HCT116 (cell line): ENCODE results near the gene GAK.

Source experiments
- CTCF ChIP-seq, 3 experiments: fragments of 200-600 bp in 1 of 3; sonication (generic) in 1 of 3; IDR thresholded peaks in 2 of 3; conservative IDR thresholded peaks in 1 of 3; 2 replicates each; pipeline ENCODE4 v1.5.1; 2012 to 2017; ENCODE audit warnings: low read depth in 2 of 3, low read length in 2 of 3, antibody characterized with exemption in 1 of 3, borderline replicate concordance in 1 of 3, control low read depth in 1 of 3, mild to moderate bottlenecking in 1 of 3, mixed read lengths in 1 of 3, mixed run types in 1 of 3, moderate library complexity in 1 of 3; ENCODE audit not compliant: insufficient read depth in 1 of 3
- EZH2phosphoT487 ChIP-seq: fragments of 200-600 bp; IDR thresholded peaks from 2 replicates; pipeline ENCODE4 v1.6.1; 2018; ENCODE audit warnings: antibody characterized with exemption, borderline replicate concordance
- POLR2AphosphoS5 ChIP-seq: IDR thresholded peaks from 2 replicates; pipeline ENCODE4 v1.6.1; 2011; ENCODE audit warnings: mild to moderate bottlenecking, low read depth, low read length, moderate library complexity
- YY1 ChIP-seq: IDR thresholded peaks from 2 replicates; pipeline ENCODE4 v1.6.1; 2011; ENCODE audit warnings: low read length, low read depth, moderate library complexity, mild to moderate bottlenecking; ENCODE audit not compliant: insufficient replicate concordance; ENCODE audit errors: extremely low read depth
- TF ChIP-seq, protein P1 (sequence below): IDR thresholded peaks from 2 replicates; pipeline ENCODE4 v1.6.1; 2012

- TF ChIP-seq, protein P1, sequence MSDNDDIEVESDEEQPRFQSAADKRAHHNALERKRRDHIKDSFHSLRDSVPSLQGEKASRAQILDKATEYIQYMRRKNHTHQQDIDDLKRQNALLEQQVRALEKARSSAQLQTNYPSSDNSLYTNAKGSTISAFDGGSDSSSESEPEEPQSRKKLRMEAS: no peak
- TF ChIP-seq CTCF (IDR thresholded peaks at IDR 0.05 in 2 of 3, conservative IDR thresholded peaks at IDR 0.05 in 1 of 3; ENCODE audit: borderline replicate concordance in 1 of 3, insufficient read depth in 1 of 3, low read depth in 2 of 3, low read length in 2 of 3) (no peak), EZH2phosphoT487 (no peak), POLR2AphosphoS5 (no peak), YY1 (no peak)
Measured at GRCh38 chr4:837772-838171, 94.3 kb downstream of the GAK start.
